IMR-90 (cell line): Measurements from ENCODE around the gene FAM13B. TPM values are rescaled to one million over a fixed set of nuclear protein-coding genes. Genes with fewer than 3 reads are reported as not detected.

ENCODE experiments used
- ATAC-seq: fragments of 200-7000 bp; cut with Tn5 transposase; 2 replicates; pipeline ENCODE4 v1.9.1; 2020; ENCODE audit warnings: low read depth, mild to moderate bottlenecking, moderate library complexity
- BruUV-seq: library from RNA; stranded (reverse); fragments of 400-500 nt; replicated peaks from 2 replicates; lab custom pipeline; 2021; lab: Mats Ljungman, UMichigan
- CTCF ChIA-PET: fragments of 300-600 bp; formaldehyde crosslinking; extraction: SDS; loops from one replicate; lab custom pipeline; 2021; ENCODE audit warnings: antibody characterized with exemption; lab: Yijun Ruan, JAX
- POLR2A ChIA-PET: fragments of 300-600 bp; sonication (Branson Sonifier 250); formaldehyde crosslinking; loops from one replicate; lab custom pipeline; 2022; ENCODE audit warnings: antibody characterized with exemption; ENCODE audit not compliant: unreplicated experiment; lab: Charles Lee
- DNase-seq: peaks from one replicate; pipeline ENCODE4 v3.0.0; 2013
- H2AFZ ChIP-seq: replicated peaks from 2 replicates; pipeline ENCODE3; 2013; ENCODE audit warnings: low read length, mild to moderate bottlenecking; ENCODE audit not compliant: poor library complexity
- H2AK5ac ChIP-seq: 2 replicates; pipeline ENCODE4 v1.6.1; 2013; ENCODE audit warnings: low read depth, low read length, inconsistent platforms
- H2AK9ac ChIP-seq: replicated peaks from 2 replicates; pipeline ENCODE3; 2013; ENCODE audit warnings: mild to moderate bottlenecking, low read depth, low read length, moderate library complexity; ENCODE audit not compliant: poor library complexity
- H2BK120ac ChIP-seq: 2 replicates; pipeline ENCODE4 v1.6.1; 2013; ENCODE audit warnings: low read depth, low read length, inconsistent platforms
- H2BK15ac ChIP-seq: 3 replicates; pipeline ENCODE4 v1.6.1; 2013; ENCODE audit warnings: low read depth, low read length, inconsistent platforms
- H2BK20ac ChIP-seq: 2 replicates; pipeline ENCODE4 v1.6.1; 2013; ENCODE audit warnings: low read depth, mild to moderate bottlenecking, inconsistent platforms, low read length, moderate library complexity
- H2BK5ac ChIP-seq: 2 replicates; pipeline ENCODE4 v1.6.1; 2013; ENCODE audit warnings: mild to moderate bottlenecking, low read depth, low read length, inconsistent platforms; ENCODE audit not compliant: poor library complexity, severe bottlenecking
- H3K14ac ChIP-seq: replicated peaks from 2 replicates; pipeline ENCODE4 v1.6.1; 2013; ENCODE audit warnings: low read depth, low read length, inconsistent platforms
- H3K18ac ChIP-seq: 2 replicates; pipeline ENCODE4 v1.6.1; 2013; ENCODE audit warnings: low read depth, low read length, control low read depth
- H3K23ac ChIP-seq: 2 replicates; pipeline ENCODE4 v1.6.1; 2013; ENCODE audit warnings: low read depth, low read length, inconsistent platforms
- H3K27ac ChIP-seq: 2 replicates; pipeline ENCODE4 v1.5.1; 2013; ENCODE audit warnings: mild to moderate bottlenecking, control low read depth, low read length; ENCODE audit not compliant: insufficient read depth
- H3K27me3 ChIP-seq: 2 replicates; pipeline ENCODE4 v1.6.1; 2013; ENCODE audit warnings: low read length; ENCODE audit not compliant: control insufficient read depth, insufficient read depth
- H3K36me3 ChIP-seq: 2 replicates; pipeline ENCODE4 v1.6.1; 2013; ENCODE audit warnings: low read length, mixed read lengths; ENCODE audit not compliant: control insufficient read depth, insufficient read depth
- H3K4ac ChIP-seq: 2 replicates; pipeline ENCODE4 v1.6.1; 2013; ENCODE audit warnings: low read depth, low read length, inconsistent platforms
- H3K4me1 ChIP-seq: 2 replicates; pipeline ENCODE4 v1.6.1; 2013; ENCODE audit warnings: low read length, mixed read lengths; ENCODE audit not compliant: control insufficient read depth, insufficient read depth
- H3K4me2 ChIP-seq: 2 replicates; pipeline ENCODE4 v1.6.1; 2013; ENCODE audit warnings: low read depth, mild to moderate bottlenecking, control low read depth, low read length, moderate library complexity
- H3K4me3 ChIP-seq: 2 replicates; pipeline ENCODE4 v1.5.1; 2013; ENCODE audit warnings: low read depth, mild to moderate bottlenecking, control low read depth, low read length, moderate library complexity; ENCODE audit not compliant: insufficient read depth
- H3K56ac ChIP-seq: 2 replicates; pipeline ENCODE4 v1.6.1; 2013; ENCODE audit warnings: low read length, inconsistent platforms; ENCODE audit not compliant: insufficient read depth; ENCODE audit errors: extremely low read depth
- H3K79me1 ChIP-seq, 2 experiments: 2 replicates each; pipeline ENCODE4 v1.6.1; 2013; ENCODE audit warnings: low read length in 2 of 2, inconsistent platforms in 1 of 2, low read depth in 1 of 2
- H3K9ac ChIP-seq: 2 replicates; pipeline ENCODE4 v1.6.1; 2013; ENCODE audit warnings: low read depth, low read length, control low read depth
- H3K9me1 ChIP-seq: 2 replicates; pipeline ENCODE4 v1.6.1; 2013; ENCODE audit warnings: low read length, inconsistent platforms; ENCODE audit not compliant: insufficient read depth
- H3K9me3 ChIP-seq: 2 replicates; pipeline ENCODE4 v1.6.1; 2013; ENCODE audit warnings: low read length; ENCODE audit not compliant: control insufficient read depth, insufficient read depth
- H4K20me1 ChIP-seq: 2 replicates; pipeline ENCODE4 v1.6.1; 2013; ENCODE audit warnings: low read length, inconsistent platforms; ENCODE audit not compliant: insufficient read depth
- H4K5ac ChIP-seq: 2 replicates; pipeline ENCODE4 v1.6.1; 2013; ENCODE audit warnings: mild to moderate bottlenecking, low read depth, low read length, control low read depth
- H4K8ac ChIP-seq, 2 experiments: 2 replicates each; pipeline ENCODE4 v1.6.1; 2013; ENCODE audit warnings: low read depth in 2 of 2, low read length in 2 of 2, control low read depth in 1 of 2, inconsistent platforms in 1 of 2
- H4K91ac ChIP-seq: 2 replicates; pipeline ENCODE4 v1.6.1; 2013; ENCODE audit warnings: low read depth, low read length, inconsistent platforms; ENCODE audit not compliant: insufficient read depth
- BHLHE40 ChIP-seq: fragments of 150-350 bp; IDR thresholded peaks from 2 replicates; pipeline ENCODE4 v1.6.1; 2016; ENCODE audit warnings: mild to moderate bottlenecking, low read depth, low read length
- CEBPB ChIP-seq: IDR thresholded peaks from 2 replicates; pipeline ENCODE4 v1.6.1; 2012; ENCODE audit warnings: low read depth, low read length, improper control_type of control experiment
- CHD1 ChIP-seq: IDR thresholded peaks from 2 replicates; pipeline ENCODE4 v1.6.1; 2012; ENCODE audit warnings: low read depth, low read length, improper control_type of control experiment
- FOS ChIP-seq: fragments of 150-350 bp; IDR thresholded peaks from 2 replicates; pipeline ENCODE4 v1.6.1; 2016; ENCODE audit warnings: low read depth, low read length
- MAFK ChIP-seq: IDR thresholded peaks from 2 replicates; pipeline ENCODE4 v1.6.1; 2012; ENCODE audit warnings: low read depth, low read length, improper control_type of control experiment
- MAZ ChIP-seq: IDR thresholded peaks from 2 replicates; pipeline ENCODE4 v1.6.1; 2012; ENCODE audit warnings: low read depth, mild to moderate bottlenecking, low read length, improper control_type of control experiment, moderate library complexity, borderline replicate concordance
- MXI1 ChIP-seq: IDR thresholded peaks from 2 replicates; pipeline ENCODE4 v1.6.1; 2012; ENCODE audit warnings: low read depth, mild to moderate bottlenecking, low read length, moderate library complexity, borderline replicate concordance
- NFE2L2 ChIP-seq: fragments of 150-350 bp; IDR thresholded peaks from 2 replicates; pipeline ENCODE4 v1.6.1; 2016; ENCODE audit warnings: low read depth, mild to moderate bottlenecking, low read length
- RAD21 ChIP-seq: IDR thresholded peaks from 2 replicates; pipeline ENCODE4 v1.6.1; 2012; ENCODE audit warnings: low read length, improper control_type of control experiment
- RCOR1 ChIP-seq: IDR thresholded peaks from 2 replicates; pipeline ENCODE4 v1.6.1; 2012; ENCODE audit warnings: mild to moderate bottlenecking, low read length, improper control_type of control experiment; ENCODE audit not compliant: insufficient replicate concordance
- SMC3 ChIP-seq: fragments of 150-350 bp; IDR thresholded peaks from 2 replicates; pipeline ENCODE4 v1.6.1; 2016; ENCODE audit warnings: low read depth, mild to moderate bottlenecking, antibody characterized with exemption, low read length, moderate library complexity
- WGBS, 2 experiments: methylation state at CpG; one replicate each; pipeline versions ENCODE4 v1.1.5 to v1.1.7; 2013; ENCODE audit warnings: missing lambda C conversion rate in 2 of 2; ENCODE audit not compliant: insufficient read length in 1 of 2; ENCODE audit errors: extremely low coverage in 2 of 2; 5-methylcytosine and 5-hydroxymethylcytosine counted together
- dilution Hi-C: fragments of 300-500 bp; cut with HindIII; formaldehyde crosslinking; loops from one replicate; pipeline ENCODE4 v1.14.3; 2018; ENCODE audit warnings: low sequenced_read_pairs; ENCODE audit not compliant: unreplicated experiment
- in situ Hi-C: fragments of 300-500 bp; cut with MboI; formaldehyde crosslinking; loops from 3 replicates; pipeline ENCODE4 v1.14.3; 2019; ENCODE audit warnings: low sequenced_read_pairs, inconsistent platforms, mixed read lengths
- intact Hi-C: fragments of 100-400 bp; cut with micrococcal nuclease; formaldehyde crosslinking; loops from 2 replicates; pipeline ENCODE4 v1.10.0; 2022
- polyA plus RNA-seq, 3 experiments: library from polyadenylated mRNA; depleted of rRNA; stranded (reverse); fragments of >200 nt; gene quantifications; 2 replicates each; pipeline ENCODE4 v1.2.3, GENCODE V29; 2012; ENCODE audit warnings: low replicate concordance in 1 of 3
- total RNA-seq: library from RNA; depleted of rRNA; stranded (reverse); fragments of >200 nt; gene quantifications from 2 replicates; pipeline ENCODE4 v1.2.3, GENCODE V29; 2012
- TF ChIP-seq, protein P1 (sequence below): fragments of 150-350 bp; IDR thresholded peaks from 2 replicates; pipeline ENCODE4 v1.6.1; 2016; ENCODE audit warnings: low read depth, mild to moderate bottlenecking, low read length, moderate library complexity, borderline replicate concordance
- TF ChIP-seq, protein P2 (sequence below): conservative IDR thresholded peaks from 2 replicates; pipeline ENCODE4 v1.5.1; 2012; ENCODE audit warnings: mild to moderate bottlenecking, low read depth, low read length, improper control_type of control experiment
- TF ChIP-seq, protein P3 (sequence below): fragments of 150-350 bp; IDR thresholded peaks from 2 replicates; pipeline ENCODE4 v1.6.1; 2017; ENCODE audit warnings: mild to moderate bottlenecking, antibody characterized with exemption, low read length, low read depth

FAM13B gene
- total and polyA plus RNA-seq, 2 of the 4 experiments (the other 2 are of a cell fraction) = 14.6 to 15.1 TPM

DNA sequence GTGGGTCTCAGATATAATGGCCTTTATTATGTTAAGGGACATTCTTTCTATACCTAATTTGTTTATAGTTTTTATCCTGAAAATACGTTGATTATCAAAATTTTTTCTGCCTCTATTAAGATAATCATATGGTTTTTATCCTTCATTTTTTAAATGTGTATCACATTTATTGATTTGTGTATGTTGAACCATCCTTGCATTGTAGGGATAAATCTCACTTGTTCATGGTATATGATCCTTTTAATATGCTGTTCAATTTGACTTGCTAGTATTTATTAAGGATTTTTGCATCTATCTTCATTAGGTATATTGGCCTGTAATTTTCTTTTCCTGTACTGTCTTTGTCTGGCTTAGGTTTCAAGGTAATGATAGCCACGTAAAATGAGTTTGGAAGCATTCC is 118.1 kb downstream of the FAM13B start:
- no peak overlapping the region for H4K91ac ChIP-seq
- BruUV-seq = no TSS peak
- no peak overlapping the region for H2AK9ac ChIP-seq
- H3K23ac ChIP-seq = no peak overlapping the region
- ATAC-seq = no peak
- no peak overlapping the region for H3K4me3 ChIP-seq
- H3K9ac ChIP-seq = no peak overlapping the region
- H3K79me1 ChIP-seq = no peaks in the 10 kb centered on the region
- no peaks in the 10 kb centered on the region for H3K9me1 ChIP-seq
- in situ Hi-C loops = no loop called here
- intact Hi-C loops = no loop called here
- H2BK15ac ChIP-seq = no peak overlapping the region
- H2AK5ac ChIP-seq = no peak overlapping the region
- H2BK5ac ChIP-seq = no peak overlapping the region
- H3K56ac ChIP-seq = no peak overlapping the region
- H3K14ac ChIP-seq = no peak overlapping the region
- no peak overlapping the region for H2BK20ac ChIP-seq
- POLR2A ChIA-PET = no interaction called here
- no CpG with 5 or more reads among the region's 2 CpGs for WGBS, 2 experiments
- H3K27me3 ChIP-seq = no peaks in the 10 kb centered on the region
- no peak overlapping the region for H3K18ac ChIP-seq
- no peak overlapping the region for H3K4me2 ChIP-seq
- no peaks in the 10 kb centered on the region for H3K36me3 ChIP-seq
- CTCF ChIA-PET = no interaction called here
- DNase-seq = no peak
- no peak overlapping the region for H2BK120ac ChIP-seq
- H4K20me1 ChIP-seq = no peaks in the 10 kb centered on the region
- dilution Hi-C loops = no loop called here
- no peak overlapping the region for H3K4ac ChIP-seq
- no peak overlapping the region for H3K27ac ChIP-seq
- H4K5ac ChIP-seq = no peak overlapping the region
- no peak overlapping the region for H2AFZ ChIP-seq
- no peak overlapping the region for H4K8ac ChIP-seq
- no peaks in the 10 kb centered on the region for H3K4me1 ChIP-seq
- TF ChIP-seq CEBPB = no peak
- TF ChIP-seq MAFK = no peak
- TF ChIP-seq NFE2L2 = no peak
- TF ChIP-seq, protein P1, sequence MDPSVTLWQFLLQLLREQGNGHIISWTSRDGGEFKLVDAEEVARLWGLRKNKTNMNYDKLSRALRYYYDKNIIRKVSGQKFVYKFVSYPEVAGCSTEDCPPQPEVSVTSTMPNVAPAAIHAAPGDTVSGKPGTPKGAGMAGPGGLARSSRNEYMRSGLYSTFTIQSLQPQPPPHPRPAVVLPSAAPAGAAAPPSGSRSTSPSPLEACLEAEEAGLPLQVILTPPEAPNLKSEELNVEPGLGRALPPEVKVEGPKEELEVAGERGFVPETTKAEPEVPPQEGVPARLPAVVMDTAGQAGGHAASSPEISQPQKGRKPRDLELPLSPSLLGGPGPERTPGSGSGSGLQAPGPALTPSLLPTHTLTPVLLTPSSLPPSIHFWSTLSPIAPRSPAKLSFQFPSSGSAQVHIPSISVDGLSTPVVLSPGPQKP = no peak
- no peak for TF ChIP-seq CHD1
- no peak for TF ChIP-seq RCOR1
- TF ChIP-seq MXI1 = no peak
- TF ChIP-seq SMC3 = no peak
- TF ChIP-seq FOS = no peak
- no peak for TF ChIP-seq BHLHE40
- TF ChIP-seq, protein P2, sequence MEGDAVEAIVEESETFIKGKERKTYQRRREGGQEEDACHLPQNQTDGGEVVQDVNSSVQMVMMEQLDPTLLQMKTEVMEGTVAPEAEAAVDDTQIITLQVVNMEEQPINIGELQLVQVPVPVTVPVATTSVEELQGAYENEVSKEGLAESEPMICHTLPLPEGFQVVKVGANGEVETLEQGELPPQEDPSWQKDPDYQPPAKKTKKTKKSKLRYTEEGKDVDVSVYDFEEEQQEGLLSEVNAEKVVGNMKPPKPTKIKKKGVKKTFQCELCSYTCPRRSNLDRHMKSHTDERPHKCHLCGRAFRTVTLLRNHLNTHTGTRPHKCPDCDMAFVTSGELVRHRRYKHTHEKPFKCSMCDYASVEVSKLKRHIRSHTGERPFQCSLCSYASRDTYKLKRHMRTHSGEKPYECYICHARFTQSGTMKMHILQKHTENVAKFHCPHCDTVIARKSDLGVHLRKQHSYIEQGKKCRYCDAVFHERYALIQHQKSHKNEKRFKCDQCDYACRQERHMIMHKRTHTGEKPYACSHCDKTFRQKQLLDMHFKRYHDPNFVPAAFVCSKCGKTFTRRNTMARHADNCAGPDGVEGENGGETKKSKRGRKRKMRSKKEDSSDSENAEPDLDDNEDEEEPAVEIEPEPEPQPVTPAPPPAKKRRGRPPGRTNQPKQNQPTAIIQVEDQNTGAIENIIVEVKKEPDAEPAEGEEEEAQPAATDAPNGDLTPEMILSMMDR = no peak
- TF ChIP-seq, protein P3, sequence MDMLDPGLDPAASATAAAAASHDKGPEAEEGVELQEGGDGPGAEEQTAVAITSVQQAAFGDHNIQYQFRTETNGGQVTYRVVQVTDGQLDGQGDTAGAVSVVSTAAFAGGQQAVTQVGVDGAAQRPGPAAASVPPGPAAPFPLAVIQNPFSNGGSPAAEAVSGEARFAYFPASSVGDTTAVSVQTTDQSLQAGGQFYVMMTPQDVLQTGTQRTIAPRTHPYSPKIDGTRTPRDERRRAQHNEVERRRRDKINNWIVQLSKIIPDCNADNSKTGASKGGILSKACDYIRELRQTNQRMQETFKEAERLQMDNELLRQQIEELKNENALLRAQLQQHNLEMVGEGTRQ = no peak
- TF ChIP-seq RAD21 = no peak
- TF ChIP-seq MAZ = no peak
- H3K9me3 ChIP-seq = peaks cover 4% of the 10 kb centered on the region
